Psoas muscle (tissue), 8 donors: ENCODE results near the gene SIGLEC1. TPM values are rescaled to one million over a fixed set of nuclear protein-coding genes. Genes with fewer than 3 reads are reported as not detected.

Source experiments
- ATAC-seq, 4 donors: fragments of 200-7000 bp; cut with Tn5 transposase; one replicate each; pipeline ENCODE4 v1.9.1; 2020; ENCODE audit warnings: moderate library complexity in 3 of 4, mild to moderate bottlenecking in 2 of 4
- DNase-seq, 2 donors: peaks; one replicate each; pipeline ENCODE4 v3.0.0-alpha.2; 2020
- H3K27ac ChIP-seq: fragments of 200-600 bp; one replicate; pipeline ENCODE4 v1.8.0; 2022
- H3K27me3 ChIP-seq, 3 donors: fragments of 200-600 bp in 1 of 3; one replicate each; pipeline versions ENCODE4 v1.6.1 to v1.8.0; 2013 to 2022; ENCODE audit warnings: low read length in 2 of 3, mild to moderate bottlenecking in 2 of 3, moderate library complexity in 1 of 3; ENCODE audit not compliant: insufficient read depth in 3 of 3
- H3K36me3 ChIP-seq, 2 donors: fragments of 200-600 bp in 1 of 2; one replicate each; pipeline versions ENCODE4 v1.6.1 to v1.8.0; 2013 to 2022; ENCODE audit warnings: low read depth in 1 of 2, mild to moderate bottlenecking in 1 of 2, moderate library complexity in 1 of 2; ENCODE audit not compliant: insufficient read depth in 1 of 2
- H3K4me1 ChIP-seq: fragments of 200-600 bp; one replicate; pipeline ENCODE4 v1.8.0; 2022
- H3K4me3 ChIP-seq: fragments of 200-600 bp; one replicate; pipeline ENCODE4 v1.8.0; 2022; ENCODE audit warnings: mild to moderate bottlenecking
- H3K9me3 ChIP-seq: fragments of 200-600 bp; one replicate; pipeline ENCODE4 v1.8.0; 2022
- WGBS, 3 donors: extraction: QIAGEN DNeasy Blood & Tissue Kit; methylation state at CpG; one replicate each; pipeline versions ENCODE4 v1.1.6 to v1.1.7; 2013; 5-methylcytosine and 5-hydroxymethylcytosine counted together
- intact Hi-C, 2 donors: fragments of 100-400 bp; cut with DNase I; formaldehyde crosslinking; loops; one replicate each; pipeline versions ENCODE4 v1.11.0 to v1.14.2; 2022
- polyA plus RNA-seq, 3 donors: library from polyadenylated mRNA; stranded (reverse); fragments of 200-250 nt; gene quantifications; one replicate each; pipeline ENCODE4 v1.2.3, GENCODE V29; 2013
- total RNA-seq, 4 donors: library from RNA; stranded (reverse); fragmentation: NEBNext Ultra II Directional in 2 of 4; extraction: Animal tissue kit (Norgen Biotek cat#: 25700) in 2 of 4; gene quantifications; one replicate each; pipeline versions ENCODE4 v1.2.1 to v1.2.4, GENCODE V29; 2021 to 2023
- TF ChIP-seq, protein P1 (sequence below): fragments of 200-600 bp; IDR thresholded peaks from one replicate; pipeline ENCODE4 v1.8.0; 2022; ENCODE audit warnings: antibody characterized with exemption
- donor health status: healthy with polysubstance abuse.
- donor health status: DM: no; HTN: no; CAD: no; lungs with moderate emphysema.
- donor health status: Bipolar disorder and iron deficiency.
- donor health status: healthy.
- donor health status: DM: yes; HTN: yes; CAD: no.
- donor health status: DM: no; HTN: no; CAD: no.
- donor health status: DM: no; HTN: no; CAD: no.
- donor health status: DM: yes; HTN: yes; CAD: no.

SIGLEC1 gene
- total and polyA plus RNA-seq, 7 donors = 0.98 to 6.2 (median 2.6) TPM

DNA sequence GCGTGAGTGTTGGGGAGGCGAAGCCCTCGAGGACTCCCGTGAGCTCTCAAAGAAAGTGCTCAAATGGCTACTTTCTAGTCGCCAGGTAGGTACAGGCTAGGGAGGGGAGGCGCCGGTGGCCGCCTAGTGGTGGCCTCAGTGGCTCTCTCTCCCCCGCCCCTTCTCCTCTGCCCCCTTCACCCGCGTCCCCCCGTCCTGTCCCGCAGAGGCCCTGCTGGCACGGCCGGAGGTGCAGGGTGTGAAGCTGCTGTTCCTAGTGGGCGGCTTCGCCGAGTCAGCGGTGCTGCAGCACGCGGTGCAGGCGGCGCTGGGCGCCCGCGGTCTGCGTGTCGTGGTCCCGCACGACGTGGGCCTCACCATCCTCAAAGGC is 38.9 kb upstream of the SIGLEC1 start:
- intact Hi-C loops = loop anchor here in 1 of 2 donors (5.0 kb wide), 1 partner anchor 34 kb away; no protein-coding TSS in a partner anchor
- WGBS, 3 donors = 61 to 80% (median 69%) methylated on average over 19 to 31 of the region's 31 CpGs
- peak overlapping the region; percentile 62 for H3K4me3 ChIP-seq
- H3K36me3 ChIP-seq = no peaks in the 10 kb centered on the region
- no peak for DNase-seq
- H3K4me1 ChIP-seq = no peaks in the 10 kb centered on the region
- no peaks in the 10 kb centered on the region for H3K9me3 ChIP-seq
- H3K27ac ChIP-seq = no peak overlapping the region
- TF ChIP-seq, protein P1, sequence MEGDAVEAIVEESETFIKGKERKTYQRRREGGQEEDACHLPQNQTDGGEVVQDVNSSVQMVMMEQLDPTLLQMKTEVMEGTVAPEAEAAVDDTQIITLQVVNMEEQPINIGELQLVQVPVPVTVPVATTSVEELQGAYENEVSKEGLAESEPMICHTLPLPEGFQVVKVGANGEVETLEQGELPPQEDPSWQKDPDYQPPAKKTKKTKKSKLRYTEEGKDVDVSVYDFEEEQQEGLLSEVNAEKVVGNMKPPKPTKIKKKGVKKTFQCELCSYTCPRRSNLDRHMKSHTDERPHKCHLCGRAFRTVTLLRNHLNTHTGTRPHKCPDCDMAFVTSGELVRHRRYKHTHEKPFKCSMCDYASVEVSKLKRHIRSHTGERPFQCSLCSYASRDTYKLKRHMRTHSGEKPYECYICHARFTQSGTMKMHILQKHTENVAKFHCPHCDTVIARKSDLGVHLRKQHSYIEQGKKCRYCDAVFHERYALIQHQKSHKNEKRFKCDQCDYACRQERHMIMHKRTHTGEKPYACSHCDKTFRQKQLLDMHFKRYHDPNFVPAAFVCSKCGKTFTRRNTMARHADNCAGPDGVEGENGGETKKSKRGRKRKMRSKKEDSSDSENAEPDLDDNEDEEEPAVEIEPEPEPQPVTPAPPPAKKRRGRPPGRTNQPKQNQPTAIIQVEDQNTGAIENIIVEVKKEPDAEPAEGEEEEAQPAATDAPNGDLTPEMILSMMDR = no peak
- peaks cover 0 to 41% (median 6%) of the 10 kb centered on the region in 3 donors for H3K27me3 ChIP-seq
- no peak for ATAC-seq

DNA sequence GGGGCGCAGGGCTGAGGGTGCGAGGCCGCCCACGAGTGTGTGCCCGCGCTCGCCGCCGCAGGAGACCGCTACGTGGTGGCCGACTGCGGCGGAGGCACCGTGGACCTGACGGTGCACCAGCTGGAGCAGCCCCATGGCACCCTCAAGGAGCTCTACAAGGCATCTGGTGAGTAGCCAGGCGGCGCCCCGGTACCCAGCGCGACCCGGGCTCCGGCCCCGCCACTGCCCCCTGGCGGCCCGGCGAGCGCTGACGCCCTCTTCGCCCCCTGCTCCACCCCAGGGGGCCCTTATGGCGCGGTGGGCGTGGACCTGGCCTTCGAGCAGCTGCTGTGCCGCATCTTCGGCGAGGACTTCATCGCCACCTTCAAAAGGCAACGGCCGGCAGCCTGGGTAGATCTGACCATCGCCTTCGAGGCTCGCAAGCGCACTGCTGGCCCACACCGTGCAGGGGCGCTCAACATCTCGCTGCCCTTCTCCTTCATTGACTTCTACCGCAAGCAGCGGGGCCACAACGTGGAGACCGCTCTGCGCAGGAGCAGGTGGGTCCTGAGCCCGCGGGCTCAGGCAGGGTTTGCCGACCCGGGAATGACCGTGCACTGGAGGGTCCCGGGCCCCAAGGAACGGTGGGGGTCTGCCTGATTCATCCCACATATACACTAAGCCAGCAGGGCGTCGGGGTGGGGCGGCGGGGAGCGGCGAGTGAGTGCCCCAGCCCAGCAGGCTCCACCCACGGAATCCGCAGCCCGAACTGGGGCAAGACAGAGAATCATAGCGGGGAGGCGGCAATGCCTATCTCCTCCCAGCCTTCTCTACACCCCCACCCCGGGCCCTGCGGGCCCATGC is 37.5 kb upstream of the SIGLEC1 start:
- TF ChIP-seq, protein P1 = peak; percentile 37
- Histone ChIP-seq H3K36me3 (no peaks in the 10 kb centered on the region), H3K4me1 (no peaks in the 10 kb centered on the region), H3K27ac (no peak overlapping the region), H3K4me3 (no peak overlapping the region), H3K9me3 (no peaks in the 10 kb centered on the region), H3K27me3 (peaks cover 0 to 46% (median 6%) of the 10 kb centered on the region in 3 donors)
- no peak for DNase-seq
- intact Hi-C loops = loop anchor here in 1 of 2 donors (5.0 kb wide), 1 partner anchor 33 kb away; no protein-coding TSS in a partner anchor
- ATAC-seq = peak in 3 of 4 donors; percentile 26 to 39 (median 32)
- 38 to 47% (median 43%) methylated on average over 54 to 72 of the region's 72 CpGs for WGBS, 3 donors

DNA sequence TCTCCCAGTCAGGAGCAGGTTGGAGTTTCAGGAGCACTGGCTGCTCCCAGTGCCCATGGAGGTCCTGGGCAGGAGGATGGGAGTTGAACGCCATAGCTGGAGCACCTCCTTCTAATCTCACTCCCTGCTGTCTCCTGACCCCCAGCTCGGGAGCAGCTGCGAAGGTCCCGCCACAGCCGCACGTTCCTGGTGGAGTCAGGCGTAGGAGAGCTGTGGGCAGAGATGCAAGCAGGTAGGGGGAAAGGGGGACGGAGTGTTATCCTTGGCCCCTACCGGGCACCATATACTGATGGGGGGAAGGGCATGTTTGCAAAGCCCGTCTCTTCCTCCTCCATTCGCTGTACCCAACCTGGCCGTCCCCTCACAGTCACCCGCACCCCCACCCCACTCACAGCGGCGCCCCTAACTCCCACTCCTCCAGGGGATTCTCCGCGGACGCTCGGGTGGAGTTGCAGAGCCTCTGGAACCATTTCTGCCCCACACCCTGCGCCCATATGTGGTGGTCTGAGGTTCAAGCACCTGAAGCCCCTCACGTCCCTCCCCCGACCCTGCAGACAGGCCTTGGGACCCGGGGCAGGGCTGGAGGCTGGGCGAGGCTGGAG is 36.8 kb upstream of the SIGLEC1 start:
- TF ChIP-seq, protein P1 = no peak
- H3K27me3 ChIP-seq = peaks cover 0 to 49% (median 6%) of the 10 kb centered on the region in 3 donors
- H3K9me3 ChIP-seq = no peaks in the 10 kb centered on the region
- no peaks in the 10 kb centered on the region for H3K36me3 ChIP-seq
- intact Hi-C loops = no loop called here
- ATAC-seq (no peak), DNase-seq (peak in 1 of 2 donors; percentile 47)
- no peaks in the 10 kb centered on the region for H3K4me1 ChIP-seq
- H3K27ac ChIP-seq = no peak overlapping the region
- 69 to 80% (median 71%) methylated on average over 22 to 24 of the region's 24 CpGs for WGBS, 3 donors
- H3K4me3 ChIP-seq = no peak overlapping the region

DNA sequence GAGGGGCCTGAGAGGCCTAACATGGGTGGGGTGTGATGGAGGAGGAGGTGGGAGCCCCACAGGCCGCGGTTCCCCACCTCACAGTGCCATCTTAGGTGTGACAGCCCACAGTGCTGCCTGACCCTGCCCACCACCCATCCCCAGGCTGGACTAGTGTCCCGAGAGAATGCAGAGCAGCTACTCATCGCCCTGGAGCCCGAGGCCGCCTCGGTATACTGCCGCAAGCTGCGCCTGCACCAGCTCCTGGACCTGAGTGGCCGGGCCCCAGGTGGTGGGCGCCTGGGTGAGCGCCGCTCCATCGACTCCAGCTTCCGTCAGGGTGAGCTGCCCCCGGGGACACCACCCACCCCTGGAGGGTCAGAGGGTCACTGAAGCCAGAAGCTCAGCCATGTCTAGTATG is 35.7 kb upstream of the SIGLEC1 start:
- ATAC-seq (no peak), DNase-seq (no peak)
- Histone ChIP-seq H3K4me1 (no peaks in the 10 kb centered on the region), H3K36me3 (no peaks in the 10 kb centered on the region), H3K27ac (no peak overlapping the region), H3K27me3 (peaks cover 0 to 54% (median 6%) of the 10 kb centered on the region in 3 donors), H3K4me3 (no peak overlapping the region), H3K9me3 (no peaks in the 10 kb centered on the region)
- WGBS, 3 donors = 90 to 92% (median 91%) methylated on average over 16 of the region's 16 CpGs
- intact Hi-C loops = no loop called here
- TF ChIP-seq, protein P1 = no peak
